Mesothelial cell of epicardium (in vitro differentiated cells): Measurements from ENCODE around the gene YBX1. TPM values are rescaled to one million over a fixed set of nuclear protein-coding genes. Genes with fewer than 3 reads are reported as not detected.

Experiments used
- DNase-seq, 2 experiments: peaks; one replicate each; pipeline ENCODE4 v3.0.0; 2021; ENCODE audit warnings: low spot score in 2 of 2; ENCODE audit not compliant: unreplicated experiment in 2 of 2
- H3K27ac Mint-ChIP-seq: 2 replicates; pipeline ENCODE4 v1.8.0; 2021; ENCODE audit warnings: mixed read lengths
- H3K27me3 Mint-ChIP-seq: 2 replicates; pipeline ENCODE4 v1.8.0; 2021; ENCODE audit warnings: low read depth, mixed read lengths
- H3K36me3 Mint-ChIP-seq: 2 replicates; pipeline ENCODE4 v1.8.0; 2021; ENCODE audit warnings: mixed read lengths
- H3K4me1 Mint-ChIP-seq: 2 replicates; pipeline ENCODE4 v1.8.0; 2021; ENCODE audit warnings: mixed read lengths
- H3K4me3 Mint-ChIP-seq: 2 replicates; pipeline ENCODE4 v1.8.0; 2021; ENCODE audit warnings: mild to moderate bottlenecking, moderate library complexity, mixed read lengths
- H3K9me3 Mint-ChIP-seq: 2 replicates; pipeline ENCODE4 v1.8.0; 2021; ENCODE audit warnings: mixed read lengths
- CTCF ChIP-seq: fragments of 200-600 bp; sonication (generic); IDR thresholded peaks from one replicate; pipeline ENCODE4 v1.5.0; 2021; ENCODE audit warnings: antibody characterized with exemption; ENCODE audit not compliant: unreplicated experiment
- total RNA-seq: library from RNA; stranded (reverse); gene quantifications from 3 replicates; pipeline ENCODE4 v1.2.1, GENCODE V29; 2021

Gene YBX1
- total RNA-seq, 1 donor from 2014 or later, result 405 TPM

- Mint-ChIP-seq H3K9me3 (no peaks in the 10 kb centered on the region), H3K4me3 (no peak overlapping the region), H3K27ac (no peak overlapping the region), H3K27me3 (no peaks in the 10 kb centered on the region), H3K36me3 (peaks cover 24% of the 10 kb centered on the region), H3K4me1 (peaks cover 31% of the 10 kb centered on the region)
- no peak for TF ChIP-seq CTCF
- DNase-seq, result no peak
These were observed 61.9 kb downstream of the YBX1 start for GRCh38 chr1:42744148-42744413.

DNA sequence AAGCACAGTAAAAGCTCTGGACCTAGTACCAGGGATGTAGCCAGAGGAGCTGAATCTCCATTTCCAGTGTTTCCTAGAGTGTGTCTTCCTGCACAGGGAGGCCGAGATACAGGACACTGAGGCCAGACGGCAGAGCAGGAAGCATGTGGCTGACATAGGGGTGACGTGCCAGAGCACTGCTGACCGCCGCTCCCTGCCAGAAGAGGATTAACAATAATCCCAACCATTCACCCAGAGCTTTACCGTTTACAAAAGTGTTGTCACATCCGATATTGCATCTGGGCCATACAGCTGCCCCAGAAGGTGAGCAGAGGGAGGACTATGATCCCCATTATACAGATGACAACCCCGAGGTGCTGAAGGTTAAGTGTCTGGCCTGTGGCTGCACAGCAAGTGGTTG is 63.6 kb downstream of the YBX1 start:
- no peak overlapping the region for H3K27ac Mint-ChIP-seq
- H3K9me3 Mint-ChIP-seq, result peaks cover 5% of the 10 kb centered on the region
- no peak for TF ChIP-seq CTCF
- peaks cover 37% of the 10 kb centered on the region for H3K36me3 Mint-ChIP-seq
- H3K4me1 Mint-ChIP-seq, result peaks cover 17% of the 10 kb centered on the region
- no peak for DNase-seq
- no peak overlapping the region for H3K4me3 Mint-ChIP-seq
- no peaks in the 10 kb centered on the region for H3K27me3 Mint-ChIP-seq

DNA sequence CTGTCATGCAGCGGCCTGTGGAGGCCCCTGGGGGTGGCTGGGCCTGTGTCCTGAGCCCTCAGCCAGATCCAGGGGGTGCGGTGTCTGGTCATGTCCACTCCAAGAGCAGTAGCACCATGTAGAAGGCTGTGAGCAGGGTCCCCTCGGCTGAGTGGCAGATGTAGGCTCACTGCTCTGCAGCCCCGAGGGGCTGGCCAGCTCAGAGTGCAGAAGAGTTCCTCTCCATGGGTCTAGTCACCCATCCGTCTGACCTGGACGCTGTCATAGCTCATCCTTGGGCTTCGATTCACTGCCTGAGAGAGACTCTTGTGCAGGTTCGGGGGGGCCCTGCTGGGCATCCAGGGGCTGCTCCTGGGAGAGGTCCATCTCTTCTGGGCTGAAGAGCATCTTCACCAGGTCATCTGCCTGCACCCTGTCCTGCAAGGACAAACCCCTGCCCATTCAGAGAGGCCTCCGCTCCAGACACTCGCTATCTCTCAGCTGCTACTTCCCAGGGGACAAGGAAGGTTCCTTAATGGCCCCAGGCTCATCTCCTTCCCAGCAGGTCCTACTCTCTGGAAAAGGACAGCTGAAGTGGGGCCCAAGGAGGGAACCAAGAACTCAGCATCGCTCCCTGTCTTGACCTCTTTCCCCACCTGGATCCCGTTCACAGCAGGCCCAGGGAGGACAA is 64.4 kb downstream of the YBX1 start:
- no peak for TF ChIP-seq CTCF
- Mint-ChIP-seq H3K27me3 (no peaks in the 10 kb centered on the region), H3K36me3 (peaks cover 38% of the 10 kb centered on the region), H3K4me1 (peaks cover 15% of the 10 kb centered on the region), H3K9me3 (peaks cover 7% of the 10 kb centered on the region), H3K4me3 (no peak overlapping the region), H3K27ac (no peak overlapping the region)
- DNase-seq, result no peak

DNA sequence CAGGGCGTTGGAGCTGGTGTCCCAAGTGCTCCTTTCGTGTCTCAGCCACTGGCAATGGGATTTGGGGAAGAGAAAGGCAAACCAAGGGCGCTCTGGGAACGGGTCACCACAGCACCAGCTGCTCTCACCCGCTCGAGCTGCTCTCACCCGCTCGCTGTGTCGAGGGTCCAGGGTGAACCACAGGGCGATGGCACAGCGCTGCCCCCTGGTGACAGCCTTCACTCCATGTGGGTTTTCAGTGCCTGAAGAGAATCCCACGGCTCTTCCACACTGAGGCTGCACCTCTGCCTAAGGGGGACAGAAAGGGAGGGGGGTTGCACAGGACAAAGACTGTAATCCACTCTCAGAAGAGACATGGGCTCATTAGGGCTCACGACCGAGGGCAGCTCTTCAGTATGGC is 64.9 kb downstream of the YBX1 start:
- Mint-ChIP-seq H3K4me1 (peaks cover 15% of the 10 kb centered on the region), H3K9me3 (peaks cover 12% of the 10 kb centered on the region), H3K27ac (no peak overlapping the region), H3K4me3 (no peak overlapping the region), H3K27me3 (no peaks in the 10 kb centered on the region), H3K36me3 (peaks cover 44% of the 10 kb centered on the region)
- DNase-seq, result peak in 1 of 2 experiments; percentile 64
- TF ChIP-seq CTCF, result peak; percentile 44

DNA sequence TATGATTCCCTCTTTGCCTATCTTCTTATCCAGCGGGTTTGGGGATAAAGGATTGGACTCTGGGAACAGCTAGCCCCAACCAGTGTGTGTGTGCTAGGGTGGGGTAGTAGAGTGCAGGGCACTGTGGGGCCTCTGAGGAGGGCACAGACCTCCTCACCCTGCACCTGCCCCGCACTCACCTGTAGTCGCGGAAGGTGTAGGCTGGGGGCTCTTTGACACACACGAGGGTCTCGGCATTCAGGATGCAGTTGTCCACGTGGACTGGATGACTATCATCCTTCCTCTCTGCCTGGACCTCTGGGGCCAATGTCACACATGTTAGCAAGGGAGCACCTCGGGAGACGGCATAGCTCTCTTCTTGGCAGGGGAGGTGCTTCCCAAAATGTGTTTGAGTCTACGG is 65.8 kb downstream of the YBX1 start:
- peaks cover 53% of the 10 kb centered on the region for H3K36me3 Mint-ChIP-seq
- peaks cover 14% of the 10 kb centered on the region for H3K9me3 Mint-ChIP-seq
- no peak for TF ChIP-seq CTCF
- no peak for DNase-seq
- no peaks in the 10 kb centered on the region for H3K27me3 Mint-ChIP-seq
- H3K27ac Mint-ChIP-seq, result no peak overlapping the region
- H3K4me1 Mint-ChIP-seq, result peaks cover 8% of the 10 kb centered on the region
- H3K4me3 Mint-ChIP-seq, result no peak overlapping the region
